Prostate gland (tissue), 2 donors: ENCODE measurements around the gene C12orf50. TPM values are rescaled to one million over a fixed set of nuclear protein-coding genes. Genes with fewer than 3 reads are reported as not detected.
"Not testable (repeated sequence)": the region's sequence is repeated elsewhere in the genome, so short reads cannot be mapped to it uniquely, and the experiment has no call there.

ENCODE experiments used
- DNase-seq: peaks from one replicate; pipeline ENCODE4 v3.0.0-alpha.2; 2019; ENCODE audit warnings: low spot score
- H3K27ac ChIP-seq, 2 donors: fragments of 200-600 bp; sonication (generic); 2 replicates each; pipeline ENCODE4 v1.5.1; 2017 to 2019
- H3K27me3 ChIP-seq: fragments of 200-600 bp; sonication (generic); replicated peaks from 2 replicates; pipeline ENCODE4 v1.5.1; 2019; ENCODE audit not compliant: insufficient read depth
- H3K36me3 ChIP-seq, 2 donors: fragments of 200-600 bp; sonication (generic); 1 replicate in 1 of 2; 2 replicates in 1 of 2; pipeline versions ENCODE4 v1.5.1 to v1.8.1; 2017 to 2019
- H3K4me1 ChIP-seq: fragments of 200-600 bp; sonication (generic); replicated peaks from 2 replicates; pipeline ENCODE4 v1.5.1; 2019
- H3K4me3 ChIP-seq, 2 donors: fragments of 200-600 bp; sonication (generic); 2 replicates each; pipeline ENCODE4 v1.5.1; 2017 to 2019
- H3K9me3 ChIP-seq: fragments of 200-600 bp; sonication (generic); 2 replicates; pipeline ENCODE4 v1.5.1; 2017
- POLR2A ChIP-seq: fragments of 450-650 bp; IDR thresholded peaks from one replicate; pipeline ENCODE4 v1.6.1; 2016; ENCODE audit warnings: antibody characterized with exemption, mild to moderate bottlenecking
- POLR2AphosphoS5 ChIP-seq: sonication (generic); formaldehyde crosslinking; IDR thresholded peaks from one replicate; pipeline ENCODE4 v1.6.1; 2017; ENCODE audit warnings: antibody characterized with exemption
- WGBS: methylation state at CpG from one replicate; pipeline ENCODE4 v1.1.5; 2018; 5-methylcytosine and 5-hydroxymethylcytosine counted together
- intact Hi-C: fragments of 100-400 bp; cut with DNase I; formaldehyde crosslinking; loops from one replicate; pipeline ENCODE4 v1.14.2; 2022
- total RNA-seq, 2 donors: library from RNA; depleted of rRNA; stranded (reverse); fragments of >200 nt; gene quantifications; one replicate each; pipeline ENCODE4 v1.1.0, GENCODE V29; 2016
- TF ChIP-seq, protein P1 (sequence below), 4 experiments: fragments of 200-600 bp in 2 of 4; fragments of 450-650 bp in 2 of 4; sonication (generic) in 2 of 4; IDR thresholded peaks; 1 replicate in 3 of 4; 2 replicates in 1 of 4; pipeline ENCODE4 v1.5.1; 2016 to 2019; ENCODE audit warnings: antibody characterized with exemption in 4 of 4, mild to moderate bottlenecking in 2 of 4, moderate library complexity in 2 of 4

The C12orf50 gene
- total RNA-seq, 2 donors from 2014 or later: 6.7 TPM; not detected in 1

GRCh38 chr12:87982208-87982607 lies 47.0 kb downstream of the C12orf50 start:
- no peak for TF ChIP-seq POLR2AphosphoS5
- no peak for TF ChIP-seq POLR2A
- TF ChIP-seq, protein P1, sequence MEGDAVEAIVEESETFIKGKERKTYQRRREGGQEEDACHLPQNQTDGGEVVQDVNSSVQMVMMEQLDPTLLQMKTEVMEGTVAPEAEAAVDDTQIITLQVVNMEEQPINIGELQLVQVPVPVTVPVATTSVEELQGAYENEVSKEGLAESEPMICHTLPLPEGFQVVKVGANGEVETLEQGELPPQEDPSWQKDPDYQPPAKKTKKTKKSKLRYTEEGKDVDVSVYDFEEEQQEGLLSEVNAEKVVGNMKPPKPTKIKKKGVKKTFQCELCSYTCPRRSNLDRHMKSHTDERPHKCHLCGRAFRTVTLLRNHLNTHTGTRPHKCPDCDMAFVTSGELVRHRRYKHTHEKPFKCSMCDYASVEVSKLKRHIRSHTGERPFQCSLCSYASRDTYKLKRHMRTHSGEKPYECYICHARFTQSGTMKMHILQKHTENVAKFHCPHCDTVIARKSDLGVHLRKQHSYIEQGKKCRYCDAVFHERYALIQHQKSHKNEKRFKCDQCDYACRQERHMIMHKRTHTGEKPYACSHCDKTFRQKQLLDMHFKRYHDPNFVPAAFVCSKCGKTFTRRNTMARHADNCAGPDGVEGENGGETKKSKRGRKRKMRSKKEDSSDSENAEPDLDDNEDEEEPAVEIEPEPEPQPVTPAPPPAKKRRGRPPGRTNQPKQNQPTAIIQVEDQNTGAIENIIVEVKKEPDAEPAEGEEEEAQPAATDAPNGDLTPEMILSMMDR (IDR thresholded peaks at IDR 0.05): no peak
- WGBS: 85% methylated on average over 1 of the region's 1 CpG
- Histone ChIP-seq H3K36me3 (no peaks in the 10 kb centered on the region), H3K4me1 (no peaks in the 10 kb centered on the region), H3K27ac (no peak overlapping the region), H3K27me3 (no peaks in the 10 kb centered on the region), H3K4me3 (no peak overlapping the region), H3K9me3 (no peaks in the 10 kb centered on the region)
- intact Hi-C loops: no loop called here
- no peak for DNase-seq

DNA sequence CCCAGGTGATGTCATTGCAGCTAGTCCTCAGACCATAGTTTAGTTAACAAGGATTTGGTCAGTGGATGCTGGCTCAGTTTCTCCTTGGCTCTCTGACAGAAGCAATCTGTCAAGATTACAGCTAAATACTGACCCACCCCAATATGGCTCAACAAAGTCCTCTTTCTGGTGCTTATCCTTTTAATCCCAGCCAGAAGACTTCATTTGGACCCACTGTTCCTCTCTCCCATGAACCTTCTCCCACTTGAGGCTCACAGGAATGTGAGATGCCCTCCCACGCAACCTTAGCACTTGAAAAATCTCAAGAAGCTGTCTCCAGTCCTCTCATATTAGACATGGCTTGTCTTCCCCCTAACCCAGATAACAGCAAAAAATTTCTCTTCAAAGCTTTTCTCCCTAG lies 47.7 kb downstream of the C12orf50 start:
- WGBS: 86% methylated on average over 1 of the region's 1 CpG
- intact Hi-C loops: no loop called here

DNA sequence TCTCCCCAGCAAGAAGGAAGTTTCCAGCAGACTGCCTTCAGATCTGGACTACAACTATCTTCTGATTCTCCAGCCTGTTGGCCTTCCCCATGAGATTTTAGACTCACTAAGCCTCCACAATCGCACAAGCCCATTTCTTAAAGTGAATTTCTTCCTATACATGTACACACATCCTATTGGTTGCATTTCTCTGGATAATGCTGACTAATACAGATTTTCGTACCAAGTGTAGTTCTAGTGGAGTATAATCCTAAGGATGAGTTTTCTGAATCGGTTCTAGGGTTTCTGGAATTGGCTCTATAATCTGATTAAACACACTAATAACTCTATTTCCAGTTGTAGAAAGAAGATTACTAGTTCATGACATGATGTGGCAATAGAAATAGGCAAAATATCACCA lies 53.3 kb downstream of the C12orf50 start:
- no peaks in the 10 kb centered on the region for H3K4me1 ChIP-seq
- H3K27ac ChIP-seq: no peak overlapping the region
- H3K36me3 ChIP-seq: no peaks in the 10 kb centered on the region
- 94% methylated on average over 3 of the region's 3 CpGs for WGBS
- H3K4me3 ChIP-seq: no peak overlapping the region
- no peak for DNase-seq
- no peaks in the 10 kb centered on the region for H3K9me3 ChIP-seq
- H3K27me3 ChIP-seq: no peaks in the 10 kb centered on the region
- TF ChIP-seq, protein P1 (IDR thresholded peaks at IDR 0.05): no peak
- TF ChIP-seq POLR2A (no peak), POLR2AphosphoS5 (no peak)
- intact Hi-C loops: no loop called here

More for the DNA sequence above, 47.7 kb downstream of the C12orf50 start:
- H3K27ac ChIP-seq: no peak overlapping the region
- H3K4me1 ChIP-seq: no peaks in the 10 kb centered on the region
- H3K9me3 ChIP-seq: no peaks in the 10 kb centered on the region
- H3K27me3 ChIP-seq: no peaks in the 10 kb centered on the region
- DNase-seq: no peak
- TF ChIP-seq POLR2AphosphoS5: no peak
- TF ChIP-seq, protein P1 (IDR thresholded peaks at IDR 0.05): no peak
- TF ChIP-seq POLR2A: no peak
- H3K4me3 ChIP-seq: no peak overlapping the region
- no peaks in the 10 kb centered on the region for H3K36me3 ChIP-seq

DNA sequence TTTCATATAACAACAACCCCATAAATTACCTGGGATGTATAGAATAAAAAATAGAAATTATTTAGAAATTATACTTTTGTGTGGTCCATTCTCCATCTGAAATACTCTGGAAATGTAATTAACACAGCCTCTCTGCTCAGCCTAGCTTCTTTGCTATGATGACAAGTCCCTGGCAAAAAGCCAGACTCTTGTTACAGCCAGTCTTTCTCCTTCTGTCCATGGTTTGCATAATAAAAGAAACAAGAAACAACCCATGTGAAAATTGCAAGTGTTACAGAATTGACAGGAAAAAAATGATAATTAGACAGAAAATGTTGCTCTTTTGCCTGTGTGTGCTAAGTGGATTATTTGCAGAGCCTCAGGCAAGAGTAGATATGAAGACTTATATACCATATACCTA lies 61.3 kb downstream of the C12orf50 start:
- TF ChIP-seq, protein P1 (IDR thresholded peaks at IDR 0.05): no peak
- TF ChIP-seq POLR2AphosphoS5 (no peak), POLR2A (no peak)
- no peak for DNase-seq
- no peaks in the 10 kb centered on the region for H3K4me1 ChIP-seq
- H3K27ac ChIP-seq: no peak overlapping the region
- H3K36me3 ChIP-seq: no peaks in the 10 kb centered on the region
- H3K9me3 ChIP-seq: no peaks in the 10 kb centered on the region
- intact Hi-C loops: no loop called here
- H3K27me3 ChIP-seq: no peaks in the 10 kb centered on the region
- H3K4me3 ChIP-seq: no peak overlapping the region

- H3K4me3 ChIP-seq: no peak overlapping the region
- no peaks in the 10 kb centered on the region for H3K36me3 ChIP-seq
- H3K27me3 ChIP-seq: no peaks in the 10 kb centered on the region
- intact Hi-C loops: no loop called here
- H3K27ac ChIP-seq: no peak overlapping the region
- DNase-seq: no peak
- WGBS: 40% methylated on average over 2 of the region's 2 CpGs
- H3K4me1 ChIP-seq: no peaks in the 10 kb centered on the region
- H3K9me3 ChIP-seq: no peaks in the 10 kb centered on the region
- TF ChIP-seq POLR2AphosphoS5: no peak
- no peak for TF ChIP-seq POLR2A
- TF ChIP-seq, protein P1 (IDR thresholded peaks at IDR 0.05): no peak
Measured at GRCh38 chr12:87960566-87960965, 68.6 kb downstream of the C12orf50 start.

DNA sequence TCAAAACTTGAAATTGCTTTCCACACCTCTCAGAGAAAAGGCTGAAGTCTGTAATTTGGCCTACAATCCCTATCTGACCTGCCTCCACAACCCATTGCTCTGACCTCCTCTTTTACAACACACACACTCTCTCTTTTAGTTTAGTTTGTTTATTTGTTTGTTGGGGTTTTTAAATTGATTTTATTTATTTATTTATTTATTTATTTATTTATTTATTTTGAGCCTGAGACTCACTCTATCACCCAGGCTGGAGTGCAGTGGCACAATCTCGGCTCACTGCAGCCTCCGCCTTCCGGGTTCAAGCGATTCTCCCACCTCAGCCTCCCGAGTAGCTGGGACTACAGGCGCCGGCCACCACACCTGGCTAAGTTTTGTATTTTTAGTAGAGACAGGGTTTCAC lies 75.2 kb downstream of the C12orf50 start:
- intact Hi-C loops, H3K27ac ChIP-seq, H3K4me3 ChIP-seq, H3K27me3 ChIP-seq, H3K36me3 ChIP-seq, H3K4me1 ChIP-seq, DNase-seq, H3K9me3 ChIP-seq: not testable (repeated sequence)
- WGBS: 97% methylated on average over 7 of the region's 7 CpGs
